ENCODE measurements around the gene SPEM3. TPM values are rescaled to one million over a fixed set of nuclear protein-coding genes. Genes with fewer than 3 reads are reported as not detected.

The SPEM3 gene
- total and polyA plus RNA-seq, 2 of the 13 experiments (the other 11 are each of a cell fraction or from before 2014, with no cell fraction given): not detected

GRCh38 chr17:7444682-7445618, 16.3 kb downstream of the SPEM3 start, which contains the start of gene CHRNB1 (continued):
- no peak for TF ChIP-seq IRF1 (CRISPR knock-in tag; IDR thresholded peaks at IDR 0.05; ENCODE audit: low read depth)
- TF ChIP-seq PCBP2 (optimal IDR thresholded peaks at IDR 0.05; ENCODE audit: low read depth, low read length, poor library complexity, severe bottlenecking): no peak
- TF ChIP-seq NCOA5 (CRISPR knock-in tag; IDR thresholded peaks at IDR 0.05): no peak
- TF ChIP-seq REST (IDR thresholded peaks at IDR 0.05; ENCODE audit: borderline replicate concordance in 1 of 2, low read depth in 1 of 2, low read length in 2 of 2): no peak
- TF ChIP-seq ZNF816 (CRISPR knock-in tag; IDR thresholded peaks at IDR 0.05; ENCODE audit: borderline replicate concordance): no peak
- no peak for TF ChIP-seq ZNF674 (CRISPR knock-in tag; IDR thresholded peaks at IDR 0.05; ENCODE audit: low read depth)
- no peak for TF ChIP-seq PRPF4 (IDR thresholded peaks at IDR 0.05; ENCODE audit: low read depth, low read length, poor library complexity, severe bottlenecking)
- TF ChIP-seq SPEN (CRISPR knock-in tag; IDR thresholded peaks at IDR 0.05; ENCODE audit: low read depth): peak; percentile 73
- TF ChIP-seq REPIN1 (CRISPR knock-in tag; IDR thresholded peaks at IDR 0.05; ENCODE audit: borderline replicate concordance, low read depth): no peak
- TF ChIP-seq PBX3 (CRISPR knock-in tag; IDR thresholded peaks at IDR 0.05; ENCODE audit: borderline replicate concordance): no peak
- TF ChIP-seq ZBTB21 (CRISPR knock-in tag; IDR thresholded peaks at IDR 0.05): no peak
- 0 out of 2 replicates have a peak, but pooled peaks have one; percentile 49 for TF ChIP-seq NFKB2 (CRISPR knock-in tag; IDR thresholded peaks at IDR 0.05; ENCODE audit: borderline replicate concordance)
- no peak for TF ChIP-seq SATB2 (CRISPR knock-in tag; IDR thresholded peaks at IDR 0.05)
- no peak for TF ChIP-seq ZNF589 (CRISPR knock-in tag; conservative IDR thresholded peaks at IDR 0.05)
- TF ChIP-seq CREM (IDR thresholded peaks at IDR 0.05): 0 out of 2 replicates have a peak, but pooled peaks have one; percentile 19
- no peak for TF ChIP-seq CREM (CRISPR knock-in tag; IDR thresholded peaks at IDR 0.05)
- TF ChIP-seq ZNF274 (CRISPR knock-in tag; IDR thresholded peaks at IDR 0.05): 0 out of 2 replicates have a peak, but pooled peaks have one; percentile 26

Measured in HepG2 (cell line).